Bladder microvascular endothelial cell (primary cell): Measurements from ENCODE around the gene C5AR2. TPM values are rescaled to one million over a fixed set of nuclear protein-coding genes. Genes with fewer than 3 reads are reported as not detected.

Experiments
- total RNA-seq: library from RNA; depleted of rRNA; stranded (reverse); fragments of >200 nt; gene quantifications from 2 replicates; pipeline ENCODE4 v1.2.3, GENCODE V29; 2014

The C5AR2 gene
- total RNA-seq: not detected in 2 replicates

GRCh38 chr19:47331931-47332547 is at the start of gene C5AR2:
TSS of gene C5AR2 (plus strand) at chr19:47332175. CDS start at chr19:47340800, 8,625 bp downstream.

DNA sequence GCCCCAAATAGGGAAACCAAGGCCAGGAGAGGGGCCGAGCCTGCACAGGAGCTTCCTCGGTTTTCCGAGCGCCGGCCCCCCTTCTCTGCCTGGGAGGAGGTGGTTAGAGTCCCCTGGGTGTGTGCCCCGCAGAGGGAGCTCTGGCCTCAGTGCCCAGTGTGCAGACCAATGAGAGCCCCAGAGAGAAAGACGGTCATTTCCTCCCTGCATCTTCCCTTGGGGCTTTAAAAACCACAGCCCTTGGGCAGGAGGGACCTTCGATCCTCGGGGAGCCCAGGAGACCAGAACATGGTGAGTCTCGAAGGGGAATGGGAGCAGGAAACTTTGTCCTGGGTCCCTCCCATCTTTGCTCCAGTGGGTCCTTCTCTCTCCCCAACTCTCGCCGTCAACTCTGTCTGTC is 22.4 kb upstream of the C5AR2 start, which contains the start of gene C5AR1:
C5AR1 (plus strand) TSS at position 254 of the 400 bp plus-strand sequence; CDS start at position 289, 35 bp downstream.

DNA sequence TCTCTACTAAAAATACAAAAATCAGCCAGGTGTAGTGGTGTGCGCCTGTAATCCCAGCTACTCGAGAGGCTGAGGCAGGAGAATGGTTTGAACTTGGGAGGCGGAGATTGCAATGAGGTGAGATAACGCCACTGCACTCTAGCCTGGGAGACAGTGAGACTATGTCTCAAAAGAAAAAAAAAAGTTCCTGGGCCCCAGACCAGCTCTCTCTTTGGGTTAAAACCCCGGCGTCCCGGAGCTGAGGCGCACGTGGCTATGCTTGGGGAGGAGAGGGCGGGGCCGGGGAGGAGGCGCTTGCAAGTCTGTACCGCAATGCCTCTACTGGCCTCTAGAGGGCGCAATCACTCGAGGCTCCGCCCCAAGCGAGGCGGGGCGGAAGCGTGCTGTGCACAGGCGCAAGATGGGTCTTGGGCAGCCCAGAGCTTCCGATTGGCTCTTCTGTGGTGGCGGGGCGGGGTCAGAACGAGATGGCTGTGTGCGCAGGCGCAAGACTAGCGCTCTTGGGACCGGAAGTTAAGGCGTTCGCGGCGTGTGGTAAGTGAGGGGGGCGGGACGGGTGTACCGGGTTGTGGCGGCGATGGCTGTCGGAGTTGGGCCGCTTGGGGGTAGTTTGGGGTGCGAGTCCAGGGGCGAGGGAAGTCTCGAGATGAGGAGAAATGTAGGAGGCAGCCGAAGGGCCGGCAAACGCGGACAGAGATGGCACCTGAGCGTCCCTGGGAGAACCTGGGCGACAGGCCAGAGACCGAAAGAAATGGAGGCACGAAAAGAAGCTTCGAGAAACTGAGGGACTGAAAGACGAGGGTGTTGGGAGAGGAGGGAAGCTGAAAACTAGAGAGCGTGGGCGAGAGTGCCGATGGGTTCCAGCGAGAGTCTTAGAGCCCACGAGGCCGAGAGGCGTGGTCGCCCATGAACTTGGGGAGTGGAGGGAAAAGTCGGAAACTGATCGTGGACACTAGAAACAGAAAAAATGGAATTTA is 17.1 kb downstream of the C5AR2 start, which contains the start of gene DHX34:
DHX34 (plus strand) TSS at position 497 of the 977 bp plus-strand sequence. CDS start 3,716 bp downstream, outside the sequence.

Other genes with a start within 250 kb of the C5AR2 start
- gene ZC3H4, start 218.4 kb upstream of the C5AR2 start, total RNA-seq: 7.4 and 17.5 TPM in 2 replicates
- gene SAE1, start 201.3 kb upstream of the C5AR2 start, total RNA-seq: 174 and 175 TPM in 2 replicates
- gene BBC3, start 101.0 kb upstream of the C5AR2 start, total RNA-seq: 19.9 and 22.2 TPM in 2 replicates
- 6.2 and 8.2 TPM in 2 replicates for gene CCDC9, start 75.7 kb upstream of the C5AR2 start, total RNA-seq
- gene INAFM1, start 57.3 kb upstream of the C5AR2 start, total RNA-seq: 1.1 TPM in 2 replicates
- gene C5AR1, start 22.3 kb upstream of the C5AR2 start, total RNA-seq: not detected in 2 replicates
- gene DHX34, start 17.1 kb downstream of the C5AR2 start, total RNA-seq: 5.3 and 9.7 TPM in 2 replicates
- gene MEIS3, start 87.4 kb downstream of the C5AR2 start, total RNA-seq: 0.13 and 0.65 TPM in 2 replicates
- gene SLC8A2, start 139.7 kb downstream of the C5AR2 start, total RNA-seq: not detected in 2 replicates
- gene KPTN, start 152.0 kb downstream of the C5AR2 start, total RNA-seq: 2.6 and 6.4 TPM in 2 replicates
- 56.2 and 69.7 TPM in 2 replicates for gene NAPA, start 182.9 kb downstream of the C5AR2 start, total RNA-seq
- 0.49 and 0.50 TPM in 2 replicates for gene ZNF541, start 241.0 kb downstream of the C5AR2 start, total RNA-seq